ENCODE measurements around the gene SSNA1. TPM values are rescaled to one million over a fixed set of nuclear protein-coding genes. Genes with fewer than 3 reads are reported as not detected.

SSNA1 gene
- total RNA-seq, 1 donor from 2014 or later, result 57.6 TPM

DNA sequence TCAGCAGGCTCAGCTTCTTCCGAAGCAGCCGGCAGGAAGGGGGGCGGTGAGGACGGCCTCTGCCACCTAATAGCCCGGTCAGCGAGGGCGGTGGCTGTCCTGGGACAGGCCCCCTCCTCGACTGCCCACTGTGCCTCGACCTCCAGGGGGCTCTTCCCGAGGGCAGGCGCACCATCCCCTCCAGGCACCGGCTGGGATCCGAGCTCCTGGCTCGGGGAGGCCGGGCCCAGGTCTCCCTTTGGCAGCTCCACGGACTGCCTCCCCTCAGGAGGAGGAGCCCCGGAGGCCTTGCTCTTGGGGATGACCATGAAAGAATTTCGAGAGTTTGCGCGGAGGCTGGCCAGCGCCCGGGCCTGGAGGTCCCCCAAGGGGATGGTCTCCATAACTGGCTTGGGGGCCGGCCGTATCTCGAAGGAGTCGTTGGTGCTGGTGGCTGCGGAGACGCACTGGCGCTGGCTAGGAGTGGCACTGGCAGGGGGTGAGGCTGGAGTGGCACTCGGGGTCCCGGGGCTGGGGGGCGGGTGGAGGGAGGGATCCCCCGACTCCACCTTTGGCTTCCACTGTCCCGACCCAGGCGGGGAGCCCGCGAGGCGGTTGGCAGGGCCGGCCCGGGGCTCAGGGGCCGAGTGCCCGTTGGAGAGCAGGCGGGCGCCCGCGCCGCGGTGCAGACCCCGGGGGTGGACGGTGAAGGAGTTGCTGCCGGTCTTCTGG, 11.1 kb downstream of the SSNA1 start:
- no peaks in the 10 kb centered on the region for H3K9me3 ChIP-seq
- H3K27ac ChIP-seq, result peak overlapping the region; percentile 78
- DNase-seq (no peak), ATAC-seq (no peak)
- peak overlapping the region; percentile 69 for H3K4me3 ChIP-seq
- intact Hi-C loops (cut with DNase I), result no loop called here
- no peaks in the 10 kb centered on the region for H3K36me3 ChIP-seq
- TF ChIP-seq, protein P1, sequence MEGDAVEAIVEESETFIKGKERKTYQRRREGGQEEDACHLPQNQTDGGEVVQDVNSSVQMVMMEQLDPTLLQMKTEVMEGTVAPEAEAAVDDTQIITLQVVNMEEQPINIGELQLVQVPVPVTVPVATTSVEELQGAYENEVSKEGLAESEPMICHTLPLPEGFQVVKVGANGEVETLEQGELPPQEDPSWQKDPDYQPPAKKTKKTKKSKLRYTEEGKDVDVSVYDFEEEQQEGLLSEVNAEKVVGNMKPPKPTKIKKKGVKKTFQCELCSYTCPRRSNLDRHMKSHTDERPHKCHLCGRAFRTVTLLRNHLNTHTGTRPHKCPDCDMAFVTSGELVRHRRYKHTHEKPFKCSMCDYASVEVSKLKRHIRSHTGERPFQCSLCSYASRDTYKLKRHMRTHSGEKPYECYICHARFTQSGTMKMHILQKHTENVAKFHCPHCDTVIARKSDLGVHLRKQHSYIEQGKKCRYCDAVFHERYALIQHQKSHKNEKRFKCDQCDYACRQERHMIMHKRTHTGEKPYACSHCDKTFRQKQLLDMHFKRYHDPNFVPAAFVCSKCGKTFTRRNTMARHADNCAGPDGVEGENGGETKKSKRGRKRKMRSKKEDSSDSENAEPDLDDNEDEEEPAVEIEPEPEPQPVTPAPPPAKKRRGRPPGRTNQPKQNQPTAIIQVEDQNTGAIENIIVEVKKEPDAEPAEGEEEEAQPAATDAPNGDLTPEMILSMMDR (IDR thresholded peaks at IDR 0.05), result no peak
- no peaks in the 10 kb centered on the region for H3K27me3 ChIP-seq (ENCODE audit: low read depth)
- peaks cover 68% of the 10 kb centered on the region for H3K4me1 ChIP-seq

DNA sequence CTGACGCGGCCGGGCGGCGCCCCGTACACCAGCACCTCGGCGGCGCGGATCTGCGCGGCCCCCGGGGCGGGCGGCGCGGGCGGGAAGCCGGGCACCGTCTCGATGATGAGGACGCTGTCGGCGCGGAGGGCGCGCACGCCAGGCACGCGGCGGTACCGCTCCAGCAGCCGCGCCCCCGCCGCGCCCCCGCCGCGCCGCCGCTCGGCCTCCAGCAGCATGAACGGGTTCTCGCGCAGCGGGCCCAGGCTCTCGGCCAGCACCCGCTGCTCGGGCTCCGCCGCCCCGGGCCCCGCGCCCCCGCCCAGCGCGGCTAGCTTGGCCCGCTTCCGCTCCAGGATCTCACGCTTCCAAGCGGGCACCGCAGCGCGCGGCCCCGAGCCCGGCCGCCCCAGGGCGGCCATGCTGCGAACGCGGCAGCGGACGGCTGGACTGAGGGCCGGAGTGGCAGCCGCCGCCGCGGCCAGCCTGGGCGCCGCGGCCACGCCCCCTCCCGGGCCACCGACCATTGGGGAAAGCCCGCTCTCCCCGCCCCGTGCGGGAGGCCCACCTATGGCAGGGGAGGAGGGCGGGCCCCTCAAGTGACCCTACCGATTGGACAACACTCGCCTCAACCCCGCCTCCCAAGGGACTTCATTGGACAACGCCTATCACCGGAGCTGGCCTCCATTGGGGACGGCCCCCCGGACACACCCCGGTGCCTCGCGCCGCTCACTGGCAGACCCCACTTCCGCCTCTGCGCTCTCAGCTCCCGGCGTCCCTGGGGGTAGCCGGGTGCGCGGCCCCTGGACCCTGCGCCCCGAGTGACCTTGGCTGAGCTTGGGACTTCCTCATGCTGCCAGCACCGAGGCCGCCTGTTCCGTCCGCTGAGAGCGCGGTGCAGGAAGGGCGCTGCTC, 12.1 kb downstream of the SSNA1 start, which contains the start of gene TPRN:
Gene TPRN (minus strand): TSS at position 431 of the 894 bp plus-strand sequence. CDS start 30 bp downstream, at position 401.
- TF ChIP-seq, protein P1 (IDR thresholded peaks at IDR 0.05), result no peak
- no peaks in the 10 kb centered on the region for H3K36me3 ChIP-seq
- intact Hi-C loops (cut with DNase I), result no loop called here
- H3K27ac ChIP-seq, result peak within 1 kb of the TSS; percentile 85
- DNase-seq, result peak; percentile 100
- peak; percentile 95 to 97 for ATAC-seq
- no peaks in the 10 kb centered on the region for H3K27me3 ChIP-seq (ENCODE audit: low read depth)
- H3K4me1 ChIP-seq, result peaks cover 63% of the 10 kb centered on the region
- no peaks in the 10 kb centered on the region for H3K9me3 ChIP-seq
- H3K4me3 ChIP-seq, result peak within 1 kb of the TSS; percentile 69

DNA sequence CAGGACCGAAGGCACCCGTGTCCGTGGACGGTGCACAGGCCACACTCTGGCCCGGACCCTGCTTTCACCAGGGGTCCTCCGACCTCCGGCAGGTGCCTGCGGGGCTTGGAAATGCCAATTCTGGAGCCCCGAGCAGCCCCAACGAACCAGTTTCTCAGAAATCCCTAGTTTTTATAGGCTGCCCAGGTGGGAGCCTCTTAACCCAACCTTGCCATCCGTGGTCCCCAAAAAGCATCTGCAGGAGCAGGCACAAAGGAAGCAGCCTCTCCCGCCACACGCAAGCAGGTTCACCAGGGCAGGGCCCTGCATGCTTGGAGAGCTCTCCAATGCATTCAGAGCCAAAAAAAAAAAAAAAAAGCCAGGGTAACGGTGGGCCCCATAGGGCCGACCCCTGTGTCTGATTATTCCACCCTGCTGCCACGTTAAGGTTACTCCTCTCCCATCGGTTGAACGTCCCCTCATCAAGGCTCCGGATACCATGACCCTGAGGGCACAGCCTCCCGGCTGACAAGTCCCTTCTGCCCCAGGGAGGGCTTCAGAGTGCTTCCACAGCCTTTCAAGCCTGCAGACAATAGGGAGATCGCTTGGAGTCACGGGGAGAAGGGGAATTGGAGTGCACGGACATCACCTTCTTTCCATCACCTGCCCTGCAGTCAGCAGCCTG, 12.9 kb downstream of the SSNA1 start:
- peaks cover 60% of the 10 kb centered on the region for H3K4me1 ChIP-seq
- peak overlapping the region; percentile 85 for H3K27ac ChIP-seq
- H3K27me3 ChIP-seq (ENCODE audit: low read depth), result no peaks in the 10 kb centered on the region
- H3K9me3 ChIP-seq, result no peaks in the 10 kb centered on the region
- no peak for DNase-seq
- ATAC-seq, result no peak
- TF ChIP-seq, protein P1 (IDR thresholded peaks at IDR 0.05), result no peak
- peak overlapping the region; percentile 69 for H3K4me3 ChIP-seq
- H3K36me3 ChIP-seq, result no peaks in the 10 kb centered on the region
- intact Hi-C loops (cut with DNase I), result no loop called here

GRCh38 chr9:137202966-137203365, 14.5 kb downstream of the SSNA1 start:
- Histone ChIP-seq H3K4me1 (peaks cover 54% of the 10 kb centered on the region), H3K36me3 (no peaks in the 10 kb centered on the region), H3K9me3 (no peaks in the 10 kb centered on the region), H3K27ac (no peak overlapping the region), H3K27me3 (ENCODE audit: low read depth) (no peaks in the 10 kb centered on the region), H3K4me3 (no peak overlapping the region)
- DNase-seq, result no peak
- ATAC-seq, result no peak
- intact Hi-C loops (cut with DNase I), result no loop called here
- TF ChIP-seq, protein P1 (IDR thresholded peaks at IDR 0.05), result no peak

GRCh38 chr9:137204731-137205125, 16.3 kb downstream of the SSNA1 start:
- Histone ChIP-seq H3K36me3 (peaks cover 8% of the 10 kb centered on the region), H3K9me3 (no peaks in the 10 kb centered on the region), H3K27me3 (ENCODE audit: low read depth) (no peaks in the 10 kb centered on the region), H3K27ac (peak overlapping the region; percentile 95), H3K4me3 (peak overlapping the region; percentile 100), H3K4me1 (peaks cover 36% of the 10 kb centered on the region)
- DNase-seq (no peak), ATAC-seq (no peak)
- TF ChIP-seq, protein P1 (IDR thresholded peaks at IDR 0.05), result no peak
- intact Hi-C loops (cut with DNase I), result no loop called here

Measured in lower lobe of right lung (tissue), 2 donors.